Loucy (cell line): Measurements from ENCODE around the gene PITRM1.

Experiments
- H2AFZ ChIP-seq: fragments of 200-600 bp; sonication (generic); 2 replicates; pipeline ENCODE4 v1.6.0; 2016; ENCODE audit warnings: antibody characterized with exemption, mild to moderate bottlenecking, low read length, moderate library complexity
- H3F3A ChIP-seq: fragments of 200-600 bp; 2 replicates; pipeline ENCODE4 v1.6.0; 2016; ENCODE audit warnings: antibody characterized with exemption, low read depth, mild to moderate bottlenecking
- H3K27me3 ChIP-seq: fragments of 200-600 bp; sonication (generic); 2 replicates; pipeline ENCODE4 v1.6.1; 2014; ENCODE audit warnings: low read length, mild to moderate bottlenecking; ENCODE audit not compliant: insufficient read depth, poor library complexity, severe bottlenecking
- H3K36me3 ChIP-seq: fragments of 200-600 bp; sonication (generic); 2 replicates; pipeline ENCODE4 v1.6.1; 2016; ENCODE audit warnings: low read length; ENCODE audit not compliant: insufficient read depth
- H3K4me1 ChIP-seq: fragments of 200-600 bp; sonication (generic); 2 replicates; pipeline ENCODE4 v1.5.1; 2014; ENCODE audit warnings: low read length, mild to moderate bottlenecking; ENCODE audit not compliant: insufficient read depth, poor library complexity, severe bottlenecking
- H3K4me2 ChIP-seq: fragments of 200-600 bp; sonication (generic); 2 replicates; pipeline ENCODE4 v1.6.0; 2014; ENCODE audit warnings: antibody characterized with exemption, low read length, low read depth, mild to moderate bottlenecking; ENCODE audit not compliant: poor library complexity, severe bottlenecking
- H3K4me3 ChIP-seq: fragments of 200-600 bp; sonication (generic); 2 replicates; pipeline ENCODE4 v1.5.1; 2014; ENCODE audit warnings: low read length, mild to moderate bottlenecking, mixed read lengths; ENCODE audit not compliant: poor library complexity, severe bottlenecking
- H3K79me2 ChIP-seq: fragments of 200-600 bp; sonication (generic); 2 replicates; pipeline ENCODE4 v1.6.1; 2014; ENCODE audit warnings: low read length; ENCODE audit not compliant: insufficient read depth
- H3K9ac ChIP-seq: fragments of 200-600 bp; sonication (generic); 2 replicates; pipeline ENCODE4 v1.6.0; 2014; ENCODE audit warnings: mild to moderate bottlenecking, low read depth, low read length, moderate library complexity; ENCODE audit not compliant: poor library complexity, severe bottlenecking
- H3K9me2 ChIP-seq: fragments of 200-600 bp; sonication (generic); replicated peaks from 2 replicates; pipeline ENCODE4 v1.6.1; 2016; ENCODE audit warnings: low read depth, low read length, mixed read lengths
- H3K9me3 ChIP-seq: fragments of 200-600 bp; sonication (generic); 2 replicates; pipeline ENCODE4 v1.6.1; 2014; ENCODE audit warnings: mild to moderate bottlenecking, antibody characterized with exemption, low read length, low read depth; ENCODE audit not compliant: insufficient read depth
- H4K20me1 ChIP-seq: fragments of 200-600 bp; sonication (generic); 2 replicates; pipeline ENCODE4 v1.6.0; 2014; ENCODE audit warnings: antibody characterized with exemption, low read length, mild to moderate bottlenecking; ENCODE audit not compliant: insufficient read depth, poor library complexity, severe bottlenecking
- EZH2phosphoT487 ChIP-seq: fragments of 200-600 bp; IDR thresholded peaks from 2 replicates; pipeline ENCODE4 v1.6.1; 2018; ENCODE audit warnings: antibody characterized with exemption, mild to moderate bottlenecking, moderate library complexity, borderline replicate concordance
- TF ChIP-seq, protein P1 (sequence below): fragments of 200-600 bp; sonication (generic); conservative IDR thresholded peaks from 2 replicates; pipeline ENCODE4 v1.5.1; 2014; ENCODE audit warnings: mild to moderate bottlenecking, antibody characterized with exemption, low read length

The PITRM1 gene

DNA sequence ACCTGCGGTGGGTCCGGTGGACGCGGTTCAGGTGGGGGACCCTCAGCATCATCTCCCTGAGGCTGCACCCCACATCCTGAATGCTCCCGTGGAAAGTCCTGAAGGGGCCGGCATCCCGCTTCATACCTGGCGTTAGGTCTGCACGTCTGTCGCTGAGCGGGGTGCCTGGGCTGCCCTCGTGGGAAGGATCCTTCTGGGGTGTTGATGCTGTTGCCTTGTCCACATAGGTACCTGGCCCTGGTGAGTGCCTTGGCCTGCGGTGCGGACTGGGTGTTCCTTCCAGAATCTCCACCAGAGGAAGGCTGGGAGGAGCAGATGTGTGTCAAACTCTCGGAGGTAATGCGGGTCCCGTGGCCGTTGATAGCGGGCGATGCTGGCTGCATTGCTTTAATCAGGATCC is 67.4 kb downstream of the PITRM1 start:
- Histone ChIP-seq H3K4me2 (no peak overlapping the region), H3K27me3 (no peaks in the 10 kb centered on the region), H3K9me3 (no peaks in the 10 kb centered on the region), H3K4me1 (no peaks in the 10 kb centered on the region), H3F3A (no peaks in the 10 kb centered on the region), H3K36me3 (peaks cover 89% of the 10 kb centered on the region), H4K20me1 (peaks cover 20% of the 10 kb centered on the region), H2AFZ (no peak overlapping the region), H3K4me3 (no peak overlapping the region), H3K9me2 (no peaks in the 10 kb centered on the region), H3K9ac (no peak overlapping the region), H3K79me2 (peaks cover 20% of the 10 kb centered on the region)
- TF ChIP-seq, protein P1, sequence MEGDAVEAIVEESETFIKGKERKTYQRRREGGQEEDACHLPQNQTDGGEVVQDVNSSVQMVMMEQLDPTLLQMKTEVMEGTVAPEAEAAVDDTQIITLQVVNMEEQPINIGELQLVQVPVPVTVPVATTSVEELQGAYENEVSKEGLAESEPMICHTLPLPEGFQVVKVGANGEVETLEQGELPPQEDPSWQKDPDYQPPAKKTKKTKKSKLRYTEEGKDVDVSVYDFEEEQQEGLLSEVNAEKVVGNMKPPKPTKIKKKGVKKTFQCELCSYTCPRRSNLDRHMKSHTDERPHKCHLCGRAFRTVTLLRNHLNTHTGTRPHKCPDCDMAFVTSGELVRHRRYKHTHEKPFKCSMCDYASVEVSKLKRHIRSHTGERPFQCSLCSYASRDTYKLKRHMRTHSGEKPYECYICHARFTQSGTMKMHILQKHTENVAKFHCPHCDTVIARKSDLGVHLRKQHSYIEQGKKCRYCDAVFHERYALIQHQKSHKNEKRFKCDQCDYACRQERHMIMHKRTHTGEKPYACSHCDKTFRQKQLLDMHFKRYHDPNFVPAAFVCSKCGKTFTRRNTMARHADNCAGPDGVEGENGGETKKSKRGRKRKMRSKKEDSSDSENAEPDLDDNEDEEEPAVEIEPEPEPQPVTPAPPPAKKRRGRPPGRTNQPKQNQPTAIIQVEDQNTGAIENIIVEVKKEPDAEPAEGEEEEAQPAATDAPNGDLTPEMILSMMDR: no peak
- TF ChIP-seq EZH2phosphoT487: no peak

DNA sequence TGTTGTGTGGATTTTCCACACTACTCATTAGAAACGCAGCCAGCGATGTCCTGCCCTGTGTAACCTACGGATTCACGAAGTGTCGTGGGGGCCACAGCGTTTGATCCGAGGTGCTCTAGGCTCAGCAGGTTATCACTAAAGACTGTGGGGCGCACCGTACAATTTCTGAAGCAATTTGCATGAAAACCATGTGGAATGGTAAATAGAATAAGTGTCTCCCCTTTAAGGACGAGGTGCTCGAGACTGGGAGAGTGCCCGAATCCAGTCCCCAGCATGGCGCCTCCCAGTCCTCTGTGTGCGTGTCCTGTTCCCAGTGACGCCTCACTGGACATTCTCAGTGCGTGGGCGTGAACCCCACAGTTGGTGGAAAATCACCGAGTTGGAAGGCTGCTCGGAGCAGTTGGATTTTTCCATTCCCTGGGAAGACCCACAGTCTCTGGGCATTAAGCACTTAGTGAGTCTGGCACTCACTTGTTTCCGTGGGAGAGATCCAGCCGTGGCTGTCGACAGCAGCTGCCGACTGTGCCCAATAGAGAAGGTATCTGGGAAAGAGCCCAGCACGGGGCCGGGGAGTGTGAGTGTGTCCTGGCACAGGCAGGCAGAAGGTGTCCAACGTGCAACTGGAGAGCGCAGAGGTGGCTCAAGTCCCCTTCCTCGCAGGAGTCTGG is 68.2 kb downstream of the PITRM1 start:
- Histone ChIP-seq H3K9me3 (no peaks in the 10 kb centered on the region), H3K4me2 (no peak overlapping the region), H3K27me3 (no peaks in the 10 kb centered on the region), H3K4me3 (no peak overlapping the region), H3K36me3 (peaks cover 91% of the 10 kb centered on the region), H3K4me1 (no peaks in the 10 kb centered on the region), H2AFZ (no peak overlapping the region), H3K79me2 (peaks cover 28% of the 10 kb centered on the region), H4K20me1 (peaks cover 25% of the 10 kb centered on the region), H3K9me2 (no peaks in the 10 kb centered on the region), H3K9ac (no peak overlapping the region), H3F3A (no peaks in the 10 kb centered on the region)
- no peak for TF ChIP-seq EZH2phosphoT487
- TF ChIP-seq, protein P1: no peak

DNA sequence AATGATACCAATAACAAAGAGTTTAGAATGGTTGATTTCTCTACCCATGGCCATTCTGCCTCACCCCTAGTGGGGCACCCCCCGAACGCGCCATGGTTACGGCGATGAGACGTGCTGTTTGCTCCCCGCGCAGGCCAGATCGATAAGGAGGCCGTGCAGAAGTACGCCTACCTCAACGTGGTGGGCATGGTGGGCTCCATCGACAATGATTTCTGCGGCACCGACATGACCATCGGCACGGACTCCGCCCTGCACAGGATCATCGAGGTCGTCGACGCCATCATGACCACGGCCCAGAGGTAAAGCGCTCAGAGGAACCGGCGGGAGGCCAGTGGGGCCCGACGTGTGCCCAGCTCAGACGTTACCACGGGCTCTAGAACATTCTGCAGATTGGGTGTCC is 68.9 kb downstream of the PITRM1 start:
- Histone ChIP-seq H4K20me1 (peaks cover 33% of the 10 kb centered on the region), H3K9me2 (no peaks in the 10 kb centered on the region), H3K4me2 (no peak overlapping the region), H2AFZ (no peak overlapping the region), H3K4me3 (no peak overlapping the region), H3K9me3 (no peaks in the 10 kb centered on the region), H3K36me3 (peaks cover 91% of the 10 kb centered on the region), H3K4me1 (no peaks in the 10 kb centered on the region), H3K79me2 (peaks cover 35% of the 10 kb centered on the region), H3F3A (no peaks in the 10 kb centered on the region), H3K9ac (no peak overlapping the region), H3K27me3 (no peaks in the 10 kb centered on the region)
- TF ChIP-seq, protein P1: no peak
- no peak for TF ChIP-seq EZH2phosphoT487
